Natural killer cell (primary cell): Measurements from ENCODE around the gene CATSPERE. TPM values are rescaled to one million over a fixed set of nuclear protein-coding genes. Genes with fewer than 3 reads are reported as not detected.

ENCODE experiments used
- ATAC-seq, 3 donors: fragments of 150-1000 bp in 2 of 3; fragments of 200-7000 bp in 1 of 3; cut with Tn5 transposase; 1 replicate in 1 of 3; 2 replicates in 2 of 3; pipeline ENCODE4 v1.10.0; 2021; ENCODE audit warnings: mild to moderate bottlenecking in 2 of 3, moderate library complexity in 2 of 3
- DNase-seq, 2 donors: peaks; one replicate each; pipeline versions ENCODE4 v3.0.0 to v3.0.0-alpha.2; 2013 to 2021; ENCODE audit warnings: mixed read lengths in 1 of 2
- H3K27ac ChIP-seq: one replicate; pipeline ENCODE4 v1.5.1; 2013; ENCODE audit warnings: mild to moderate bottlenecking, low read length
- H3K27me3 ChIP-seq: one replicate; pipeline ENCODE4 v1.6.1; 2013; ENCODE audit warnings: low read length; ENCODE audit not compliant: control insufficient read depth, insufficient read depth
- H3K36me3 ChIP-seq: one replicate; pipeline ENCODE4 v1.6.1; 2013; ENCODE audit warnings: low read length; ENCODE audit not compliant: control insufficient read depth, insufficient read depth
- H3K4me1 ChIP-seq: one replicate; pipeline ENCODE4 v1.6.1; 2013; ENCODE audit warnings: low read length; ENCODE audit not compliant: control insufficient read depth, insufficient read depth
- H3K4me3 ChIP-seq: one replicate; pipeline ENCODE4 v1.5.1; 2013; ENCODE audit warnings: low read length
- H3K9me3 ChIP-seq: one replicate; pipeline ENCODE4 v1.6.1; 2013; ENCODE audit warnings: low read length; ENCODE audit not compliant: control insufficient read depth, insufficient read depth
- H3K27ac Mint-ChIP-seq, 2 donors: one replicate each; pipeline ENCODE4 v1.8.0; 2022; ENCODE audit warnings: mild to moderate bottlenecking in 2 of 2, mixed read lengths in 2 of 2, moderate library complexity in 1 of 2
- H3K27me3 Mint-ChIP-seq, 2 donors: one replicate each; pipeline ENCODE4 v1.8.0; 2022; ENCODE audit warnings: low read depth in 2 of 2, mixed read lengths in 2 of 2
- H3K36me3 Mint-ChIP-seq: one replicate; pipeline ENCODE4 v1.8.0; 2022; ENCODE audit warnings: mixed read lengths
- H3K4me1 Mint-ChIP-seq, 2 donors: one replicate each; pipeline ENCODE4 v1.8.0; 2022; ENCODE audit warnings: mixed read lengths in 2 of 2
- H3K4me3 Mint-ChIP-seq: one replicate; pipeline ENCODE4 v1.8.0; 2022; ENCODE audit warnings: mild to moderate bottlenecking, moderate library complexity, mixed read lengths
- H3K9me3 Mint-ChIP-seq, 2 donors: one replicate each; pipeline ENCODE4 v1.8.0; 2022; ENCODE audit warnings: mixed read lengths in 2 of 2
- WGBS: methylation state at CpG from one replicate; pipeline ENCODE4 v1.1.7; 2013; ENCODE audit warnings: missing lambda C conversion rate; ENCODE audit not compliant: insufficient coverage; 5-methylcytosine and 5-hydroxymethylcytosine counted together
- intact Hi-C: fragments of 100-400 bp; cut with micrococcal nuclease; formaldehyde crosslinking; loops from one replicate; pipeline ENCODE4 v1.14.2; 2022
- total RNA-seq, 4 donors: library from RNA; stranded (reverse); fragments of 120-200 nt in 1 of 4; gene quantifications; one replicate each; pipeline versions ENCODE4 v1.2.3 to v1.2.4, GENCODE V29; 2013 to 2022
- TF ChIP-seq, protein P1 (sequence below): fragments of 200-600 bp; IDR thresholded peaks from one replicate; pipeline ENCODE4 v1.8.0; 2022; ENCODE audit warnings: antibody characterized with exemption

CATSPERE gene
- total RNA-seq, 3 donors from 2014 or later (not counting 1 experiment from before 2014, with no cell fraction given): 0.79 to 1.4 (median 0.80) TPM

DNA sequence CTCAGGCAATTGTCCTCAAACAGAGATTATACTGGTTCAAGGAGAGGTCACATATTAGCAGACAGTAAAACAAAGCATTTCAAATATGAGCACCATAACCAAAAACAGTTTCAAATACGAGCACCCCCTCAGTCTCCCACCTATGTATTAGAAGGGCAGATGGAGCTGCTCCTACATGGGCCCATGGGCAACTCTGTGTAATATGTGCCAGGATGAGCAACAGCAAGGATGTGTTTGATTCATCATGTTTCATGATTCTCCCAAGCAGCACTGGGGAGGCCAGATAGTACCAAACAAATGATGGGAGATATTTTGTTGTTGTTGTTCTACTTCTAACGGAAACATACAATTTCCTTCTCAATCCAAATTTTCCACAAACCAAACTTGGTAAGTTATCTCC is 18.2 kb upstream of the CATSPERE start:
- Mint-ChIP-seq H3K9me3 (no peaks in the 10 kb centered on the region), H3K27ac (no peak overlapping the region), H3K4me1 (peaks cover 62 to 66% of the 10 kb centered on the region in 2 donors), H3K27me3 (no peaks in the 10 kb centered on the region), H3K4me3 (no peak overlapping the region), H3K36me3 (no peaks in the 10 kb centered on the region)
- TF ChIP-seq, protein P1, sequence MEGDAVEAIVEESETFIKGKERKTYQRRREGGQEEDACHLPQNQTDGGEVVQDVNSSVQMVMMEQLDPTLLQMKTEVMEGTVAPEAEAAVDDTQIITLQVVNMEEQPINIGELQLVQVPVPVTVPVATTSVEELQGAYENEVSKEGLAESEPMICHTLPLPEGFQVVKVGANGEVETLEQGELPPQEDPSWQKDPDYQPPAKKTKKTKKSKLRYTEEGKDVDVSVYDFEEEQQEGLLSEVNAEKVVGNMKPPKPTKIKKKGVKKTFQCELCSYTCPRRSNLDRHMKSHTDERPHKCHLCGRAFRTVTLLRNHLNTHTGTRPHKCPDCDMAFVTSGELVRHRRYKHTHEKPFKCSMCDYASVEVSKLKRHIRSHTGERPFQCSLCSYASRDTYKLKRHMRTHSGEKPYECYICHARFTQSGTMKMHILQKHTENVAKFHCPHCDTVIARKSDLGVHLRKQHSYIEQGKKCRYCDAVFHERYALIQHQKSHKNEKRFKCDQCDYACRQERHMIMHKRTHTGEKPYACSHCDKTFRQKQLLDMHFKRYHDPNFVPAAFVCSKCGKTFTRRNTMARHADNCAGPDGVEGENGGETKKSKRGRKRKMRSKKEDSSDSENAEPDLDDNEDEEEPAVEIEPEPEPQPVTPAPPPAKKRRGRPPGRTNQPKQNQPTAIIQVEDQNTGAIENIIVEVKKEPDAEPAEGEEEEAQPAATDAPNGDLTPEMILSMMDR: no peak
- Histone ChIP-seq H3K27me3 (no peaks in the 10 kb centered on the region), H3K9me3 (no peaks in the 10 kb centered on the region), H3K36me3 (peaks cover 4% of the 10 kb centered on the region), H3K4me3 (no peak overlapping the region), H3K4me1 (peaks cover 9% of the 10 kb centered on the region), H3K27ac (no peak overlapping the region)
- no peak for DNase-seq
- no peak for ATAC-seq
- intact Hi-C loops: no loop called here
- 100% methylated on average over 2 of the region's 2 CpGs for WGBS

- TF ChIP-seq, protein P1: no peak
- H3K4me1 Mint-ChIP-seq: peaks cover 61 to 63% of the 10 kb centered on the region in 2 donors
- peaks cover 13% of the 10 kb centered on the region for H3K36me3 ChIP-seq
- H3K4me3 ChIP-seq: no peak overlapping the region
- no peak for ATAC-seq
- 89% methylated on average over 1 of the region's 1 CpG for WGBS
- no peaks in the 10 kb centered on the region for H3K27me3 ChIP-seq
- H3K27me3 Mint-ChIP-seq: no peaks in the 10 kb centered on the region
- no peak overlapping the region for H3K4me3 Mint-ChIP-seq
- H3K27ac ChIP-seq: no peak overlapping the region
- H3K4me1 ChIP-seq: peaks cover 10% of the 10 kb centered on the region
- H3K9me3 Mint-ChIP-seq: no peaks in the 10 kb centered on the region
- peak overlapping the region; percentile 82 to 85 for H3K27ac Mint-ChIP-seq
- intact Hi-C loops: no loop called here
- no peak for DNase-seq
- no peaks in the 10 kb centered on the region for H3K36me3 Mint-ChIP-seq
- H3K9me3 ChIP-seq: no peaks in the 10 kb centered on the region
These were observed 16.2 kb upstream of the CATSPERE start for GRCh38 chr1:244444854-244445253.

GRCh38 chr1:244445320-244446181 is 15.5 kb upstream of the CATSPERE start:
- TF ChIP-seq, protein P1: no peak
- H3K27ac ChIP-seq: no peak overlapping the region
- H3K27me3 Mint-ChIP-seq: no peaks in the 10 kb centered on the region
- H3K27ac Mint-ChIP-seq: peak overlapping the region; percentile 82 to 85
- no peaks in the 10 kb centered on the region for H3K36me3 Mint-ChIP-seq
- intact Hi-C loops: no loop called here
- H3K4me3 Mint-ChIP-seq: no peak overlapping the region
- H3K36me3 ChIP-seq: peaks cover 16% of the 10 kb centered on the region
- H3K9me3 ChIP-seq: no peaks in the 10 kb centered on the region
- H3K4me3 ChIP-seq: no peak overlapping the region
- H3K4me1 ChIP-seq: peaks cover 13% of the 10 kb centered on the region
- WGBS: 100% methylated on average over 1 of the region's 2 CpGs
- peaks cover 61 to 65% of the 10 kb centered on the region in 2 donors for H3K4me1 Mint-ChIP-seq
- no peaks in the 10 kb centered on the region for H3K27me3 ChIP-seq
- no peak for DNase-seq
- ATAC-seq: no peak
- no peaks in the 10 kb centered on the region for H3K9me3 Mint-ChIP-seq
